DMS 273 (cell line): ENCODE data around the gene YPEL5.
"Not testable (repeated sequence)": the region's sequence is repeated elsewhere in the genome, so short reads cannot be mapped to it uniquely, and the experiment has no call there.

ENCODE experiments used
- DNase-seq: peaks from one replicate; lab custom pipeline; 2025; ENCODE audit not compliant: unreplicated experiment; lab: John Stamatoyannopoulos, UW

Gene YPEL5

DNA sequence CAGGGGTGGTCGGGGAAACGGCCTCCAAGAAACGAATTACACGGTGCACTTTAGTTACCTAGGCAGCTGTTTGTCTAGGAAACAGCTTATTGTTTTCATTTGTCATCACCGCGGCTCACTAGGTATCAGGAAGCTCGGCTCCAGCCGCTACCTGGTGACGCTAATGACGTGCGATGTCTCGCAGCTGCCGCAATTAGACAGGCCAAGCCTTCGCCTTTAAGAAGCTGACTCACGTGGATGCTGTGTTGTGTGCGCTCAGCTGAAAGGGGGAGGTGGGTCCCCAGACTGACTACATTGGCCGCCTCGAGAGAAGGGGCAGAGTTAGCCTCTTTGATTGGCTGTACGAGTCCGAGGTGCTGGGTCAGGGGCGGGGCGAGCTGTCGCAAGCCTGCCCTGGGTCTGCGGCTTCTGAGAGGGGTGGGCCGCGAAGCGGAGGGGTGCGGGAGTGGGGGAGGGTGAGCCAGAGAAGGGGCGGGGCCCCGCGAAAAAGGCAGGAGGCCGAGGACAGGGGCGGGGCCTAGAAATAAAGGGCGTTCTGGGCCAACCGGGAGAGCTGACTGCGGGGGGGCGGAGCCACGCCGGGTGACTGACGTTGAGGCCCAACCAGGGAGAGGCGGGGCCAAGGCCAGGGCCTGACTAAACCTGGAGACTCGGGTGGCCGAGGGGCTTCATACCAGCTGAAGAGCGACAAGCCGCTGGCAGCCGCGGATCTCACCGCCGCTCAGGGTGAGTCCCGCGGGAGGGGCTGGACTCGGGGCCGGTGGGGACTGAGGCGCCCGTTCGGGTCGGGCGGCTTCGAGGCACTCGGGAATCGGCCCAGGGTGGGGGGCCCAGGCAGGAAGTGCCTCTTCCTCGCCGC is at the start of gene YPEL5:
YPEL5 (plus strand) TSS at position 671 of the 859 bp plus-strand sequence. CDS start 9,645 bp downstream, outside the sequence.
- peak; percentile 100 for DNase-seq

DNA sequence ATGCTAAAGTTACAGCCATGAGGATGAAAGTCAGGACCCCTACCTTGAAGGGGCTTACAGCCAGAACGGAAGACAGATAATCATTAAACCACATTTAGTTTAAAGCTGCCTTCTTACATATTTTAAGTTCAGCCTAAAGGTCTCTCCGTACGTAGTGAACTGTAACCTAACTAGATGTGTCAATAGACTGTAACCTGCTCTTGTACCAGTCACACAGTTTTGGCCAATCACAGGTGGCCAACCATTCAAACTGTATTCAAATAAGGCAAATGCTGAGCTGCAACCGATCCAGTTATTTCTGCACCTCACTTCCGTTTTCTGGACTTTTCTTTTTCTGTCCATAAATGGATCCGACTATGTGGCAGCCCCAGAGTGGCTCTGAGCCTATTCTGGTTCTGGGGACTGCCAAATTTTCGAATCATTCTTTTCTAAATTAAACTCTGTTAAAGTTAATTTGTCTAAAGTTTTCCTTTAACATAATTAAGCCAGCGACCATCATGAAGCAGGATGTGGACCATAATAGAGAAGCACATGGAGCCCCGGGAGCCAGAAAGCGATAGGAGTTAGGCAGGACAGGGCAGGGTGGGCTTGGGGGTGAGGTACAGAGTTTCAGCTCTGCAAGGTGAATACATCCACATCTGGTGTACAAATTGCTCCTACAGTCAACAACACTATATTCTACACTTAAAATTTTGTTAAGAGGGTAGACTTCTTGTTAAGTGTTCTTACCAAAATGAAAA is 48.4 kb upstream of the YPEL5 start:
- no peak for DNase-seq

DNA sequence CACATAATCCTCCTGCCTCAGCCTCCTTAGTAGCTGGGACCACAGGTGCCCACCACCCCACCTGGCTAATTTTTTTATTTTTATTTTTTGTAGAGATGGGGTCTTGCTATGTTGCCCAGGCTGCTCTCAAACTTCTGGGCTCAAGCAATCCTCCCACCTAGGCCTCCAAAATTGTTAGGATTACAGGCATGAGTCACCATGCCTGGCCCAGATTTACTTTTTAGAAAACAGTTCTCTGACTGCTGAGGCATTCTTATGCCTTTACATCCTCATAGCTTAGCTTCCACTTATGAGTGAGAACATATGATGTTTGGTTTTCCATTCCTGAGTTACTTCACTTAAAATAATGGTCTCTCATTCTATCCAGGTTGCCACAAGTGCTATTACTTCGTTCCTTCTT is 47.4 kb upstream of the YPEL5 start:
- DNase-seq: not testable (repeated sequence)

DNA sequence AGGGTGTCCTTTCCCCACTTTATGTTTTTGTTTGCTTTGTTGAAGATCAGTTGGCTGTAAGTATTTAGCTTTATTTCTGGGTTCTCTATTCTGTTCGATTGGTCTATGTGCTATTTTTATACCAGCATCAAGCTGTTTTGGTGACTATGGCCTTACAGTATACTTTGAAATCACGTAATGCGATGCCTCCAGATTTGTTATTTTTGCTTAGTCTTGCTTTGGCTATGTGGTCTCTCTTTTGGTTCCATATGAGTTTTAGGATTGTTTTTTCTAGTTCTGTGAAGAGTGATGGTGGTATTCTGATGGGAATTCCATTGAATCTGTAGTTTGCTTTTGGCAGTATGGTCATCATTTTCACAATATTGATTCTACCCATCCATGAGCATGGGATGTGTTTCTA is 46.1 kb upstream of the YPEL5 start:
- not testable (repeated sequence) for DNase-seq

DNA sequence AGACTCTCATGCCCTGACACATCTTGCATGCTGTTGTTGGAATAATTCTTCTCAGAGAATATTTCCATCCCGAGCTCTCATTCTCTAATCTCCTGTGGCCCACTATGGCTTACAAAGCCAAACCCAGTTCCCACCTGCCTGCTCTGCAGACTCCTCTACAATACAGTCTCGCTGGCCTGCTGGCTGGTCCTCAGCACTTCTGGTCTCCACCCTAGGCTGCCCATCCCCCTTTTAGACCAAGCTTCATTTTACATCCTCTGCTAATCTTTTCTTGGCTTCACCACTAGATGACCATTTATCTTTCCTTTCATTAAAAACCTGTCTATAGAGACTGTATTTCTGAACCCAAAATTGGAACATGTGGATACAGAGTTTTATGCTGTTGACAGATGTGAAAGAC is 42.5 kb upstream of the YPEL5 start:
- no peak for DNase-seq

DNA sequence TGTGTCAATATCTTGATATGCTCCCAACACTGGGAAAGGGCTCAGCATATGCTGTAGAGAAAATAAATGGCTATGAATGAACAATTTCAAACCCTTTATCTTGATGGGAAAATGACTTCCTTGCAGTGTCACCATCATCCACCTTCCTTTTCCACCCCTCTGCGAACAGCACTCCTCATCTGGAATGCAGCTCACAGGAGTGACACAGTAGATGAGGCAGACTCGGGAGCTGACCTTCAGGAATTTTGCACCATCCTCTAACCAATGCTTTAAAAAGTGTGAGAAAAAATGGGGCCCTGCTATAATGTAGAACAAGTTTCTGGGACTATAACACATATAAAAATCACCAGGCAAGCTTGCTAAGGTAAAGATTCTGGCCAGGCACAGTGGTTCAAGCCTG is 41.3 kb upstream of the YPEL5 start:
- no peak for DNase-seq

DNA sequence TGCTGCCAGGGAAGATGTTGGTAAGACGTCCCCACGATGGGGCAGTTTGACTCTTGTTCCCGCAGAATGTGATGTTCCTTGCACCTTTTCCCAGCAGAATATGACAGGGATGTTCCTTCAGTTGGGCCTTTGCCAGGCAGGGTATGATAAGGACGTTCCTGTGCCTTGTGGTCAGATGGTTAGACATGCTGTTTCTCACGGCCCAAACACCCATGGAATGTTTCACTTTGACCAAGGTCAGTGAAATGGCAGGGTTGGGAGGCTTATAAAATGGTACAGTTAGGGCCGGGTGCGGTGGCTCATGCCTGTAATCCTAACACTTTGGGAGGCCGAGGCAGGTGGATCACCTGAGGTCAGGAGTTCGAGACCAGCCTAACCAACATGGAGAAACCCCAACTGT is 40.3 kb upstream of the YPEL5 start:
- no peak for DNase-seq

DNA sequence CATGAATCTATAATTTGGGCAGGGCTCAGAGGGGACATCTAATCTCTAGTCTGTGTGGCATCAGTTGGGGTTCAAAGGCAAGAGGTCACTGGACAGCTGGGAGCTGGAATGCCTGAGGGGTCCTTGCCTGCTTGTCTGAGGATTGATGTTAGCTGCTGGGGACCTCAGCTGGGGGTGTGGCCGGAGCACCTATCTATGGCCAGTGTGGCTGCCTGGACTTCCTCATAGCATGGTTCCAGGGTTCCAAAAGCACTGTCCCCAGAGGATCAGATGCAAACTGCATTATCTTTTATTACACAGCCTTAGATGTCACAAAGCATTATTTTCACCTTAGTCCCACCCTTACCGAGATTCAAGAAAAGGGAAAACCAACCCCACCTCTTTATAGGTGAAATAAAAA is 38.6 kb upstream of the YPEL5 start:
- no peak for DNase-seq

DNA sequence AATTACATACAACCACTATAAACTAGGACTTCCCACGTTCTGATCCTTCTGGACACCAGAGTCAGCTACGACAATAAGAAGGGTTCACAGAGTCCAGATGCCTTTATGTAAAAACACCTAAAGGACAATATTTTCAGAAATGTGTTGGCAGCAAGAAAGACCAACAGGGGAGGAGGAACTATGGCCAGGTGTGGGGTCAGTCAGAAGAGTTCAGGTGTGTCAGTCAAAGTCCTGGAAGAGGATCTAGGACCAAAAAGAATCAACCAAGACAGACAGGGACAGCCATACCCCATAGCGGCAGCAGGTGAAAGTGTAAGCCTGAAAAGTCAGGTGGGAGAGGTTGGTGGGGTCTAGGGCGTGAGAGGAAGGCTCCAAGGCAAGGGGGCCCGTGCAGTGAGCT is 38.0 kb upstream of the YPEL5 start:
- DNase-seq: no peak

DNA sequence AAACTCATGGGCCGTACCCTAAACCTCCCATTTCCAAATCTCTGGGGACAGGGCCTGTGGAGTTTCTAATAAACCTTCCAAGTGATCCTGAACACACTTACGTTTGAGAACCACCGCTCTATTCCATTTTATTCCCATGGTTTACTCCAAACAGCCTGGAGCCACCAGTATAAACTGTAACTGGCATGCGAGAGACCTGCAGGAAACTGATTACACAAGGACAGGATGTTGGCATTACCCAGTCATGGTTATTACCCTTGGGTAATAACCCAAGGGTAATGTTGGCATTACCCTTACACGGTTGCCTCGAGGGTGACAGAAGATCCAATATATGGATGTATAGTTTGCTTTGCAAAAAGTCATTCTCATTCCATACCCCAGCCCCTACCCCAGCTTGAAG is 37.0 kb upstream of the YPEL5 start:
- DNase-seq: no peak

DNA sequence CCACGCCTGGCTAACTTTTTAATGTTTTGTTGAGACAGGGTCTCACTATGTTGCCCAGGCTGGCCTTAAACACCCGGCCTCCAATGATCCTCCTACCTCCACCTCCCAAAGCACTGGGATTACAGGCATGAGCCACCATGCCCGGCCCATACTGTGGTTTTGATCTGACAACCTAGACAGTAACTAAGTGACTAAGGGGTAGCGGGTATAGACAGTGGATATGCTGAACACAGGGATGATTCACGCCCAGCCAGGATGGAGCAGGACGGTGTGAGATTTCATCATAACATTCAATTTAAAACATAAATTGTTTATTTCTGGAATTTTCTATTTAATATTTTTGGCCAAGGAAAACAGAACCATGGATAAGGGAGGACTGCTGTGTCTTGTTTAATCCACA is 36.0 kb upstream of the YPEL5 start:
- no peak for DNase-seq

DNA sequence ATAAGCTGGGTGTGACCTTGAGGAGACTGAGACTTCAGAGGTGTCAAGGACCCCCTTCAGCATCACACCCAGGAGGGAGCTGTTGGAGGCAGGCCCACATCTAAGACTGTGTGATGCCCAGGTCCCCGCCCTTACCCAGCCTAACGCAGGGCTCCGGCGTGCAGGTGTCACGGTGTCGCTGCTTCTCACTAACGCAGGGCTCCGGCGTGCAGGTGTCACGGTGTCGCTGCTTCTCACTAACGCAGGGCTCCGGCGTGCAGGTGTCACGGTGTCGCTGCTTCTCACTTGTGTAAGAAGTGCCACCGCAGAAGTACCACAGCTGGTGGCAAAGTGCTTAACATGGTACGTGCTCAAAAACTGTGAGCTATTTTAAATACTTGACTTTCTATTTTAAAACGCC is 35.6 kb upstream of the YPEL5 start:
- DNase-seq: not testable (repeated sequence)

DNA sequence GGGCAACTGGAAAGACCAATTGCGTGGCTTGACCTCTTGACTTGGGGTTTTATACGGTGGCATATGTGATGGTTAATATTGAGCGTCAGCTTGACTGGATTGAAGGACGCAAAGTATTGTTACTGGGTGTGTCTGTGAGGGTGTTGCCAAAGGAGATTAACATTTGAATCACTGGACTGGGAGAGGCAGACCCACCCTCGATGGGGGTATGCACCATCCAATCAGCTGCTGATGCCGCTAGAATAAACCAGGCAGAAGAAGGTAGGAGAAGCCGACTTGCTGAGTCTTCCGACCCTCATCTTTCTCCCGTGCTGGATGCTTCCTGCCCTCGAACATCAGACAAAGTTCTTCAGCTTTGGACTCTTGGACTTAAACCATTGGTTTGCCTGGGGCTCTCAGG is 34.2 kb upstream of the YPEL5 start:
- DNase-seq: no peak

DNA sequence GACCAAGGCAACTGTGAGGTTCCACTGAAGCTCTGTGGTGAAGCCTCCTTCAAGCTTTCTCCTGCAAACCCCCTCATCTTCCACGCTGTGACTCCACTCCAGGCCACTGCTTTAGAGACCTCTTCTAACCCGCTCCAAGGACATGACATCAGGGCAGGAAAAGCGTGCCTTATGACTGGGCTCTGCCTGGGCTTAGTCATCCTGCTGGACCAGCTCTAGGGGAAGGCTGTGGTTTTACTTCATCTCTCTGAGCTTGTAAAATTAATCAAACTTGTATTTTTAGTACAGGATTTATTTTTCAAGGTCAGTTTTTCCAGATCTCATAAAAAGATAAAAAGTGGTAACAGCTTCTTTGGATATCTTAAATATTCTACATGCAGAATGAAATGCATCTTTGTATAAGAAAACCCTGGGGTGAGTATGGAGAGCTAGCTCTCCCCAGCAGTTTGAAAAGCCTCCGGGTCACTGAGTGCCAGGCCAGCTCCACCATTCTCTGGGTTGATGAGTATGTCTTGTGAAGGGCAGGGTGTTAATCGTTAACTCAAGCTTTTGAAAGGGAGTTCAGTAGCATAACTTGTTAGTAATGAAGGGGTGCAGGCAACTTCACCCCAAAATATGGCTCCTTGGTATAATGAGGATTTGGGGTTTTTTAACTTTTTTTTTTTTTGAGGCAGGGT is 33.1 kb upstream of the YPEL5 start:
- DNase-seq: no peak

DNA sequence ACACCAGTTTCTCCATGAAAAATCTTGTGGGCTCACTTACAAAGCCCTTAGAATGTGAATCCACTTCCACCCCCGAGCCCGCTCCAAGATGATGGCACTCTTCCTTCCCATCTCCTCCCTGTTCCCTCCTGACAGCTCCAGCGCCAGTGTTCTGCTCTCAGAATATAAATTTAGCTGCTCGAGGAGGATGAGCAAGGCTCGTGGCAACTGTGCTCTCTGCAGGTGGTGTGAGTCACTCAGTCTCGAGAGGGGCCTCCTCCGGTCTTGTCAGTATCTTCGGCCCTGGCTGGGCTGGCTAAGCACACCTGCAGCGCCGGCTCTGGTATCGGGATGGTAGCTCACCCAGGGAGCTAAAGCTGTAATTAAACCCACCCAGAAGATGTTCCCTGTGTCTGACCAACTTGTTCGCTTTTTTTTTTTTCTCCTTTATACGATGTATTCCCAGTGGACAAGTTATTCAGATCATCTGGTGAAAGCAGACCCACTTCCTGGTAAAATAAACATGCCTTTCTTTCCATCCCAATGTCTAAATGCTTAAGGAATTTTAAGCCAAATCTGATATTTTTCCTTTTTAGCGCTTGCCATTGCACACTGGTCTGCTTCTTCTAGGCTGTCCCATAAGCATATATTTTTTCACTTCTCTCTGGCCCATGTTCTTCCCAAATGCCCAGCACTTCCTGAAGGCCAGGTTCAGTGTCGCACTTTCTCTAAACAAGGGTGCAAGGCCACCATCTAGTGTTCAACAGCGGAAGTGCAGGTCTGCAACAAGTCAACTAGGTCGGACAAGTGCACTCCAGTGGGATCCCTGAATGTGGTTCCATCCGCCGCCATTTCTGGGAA is 31.4 kb upstream of the YPEL5 start:
- peak; percentile 90 for DNase-seq

DNA sequence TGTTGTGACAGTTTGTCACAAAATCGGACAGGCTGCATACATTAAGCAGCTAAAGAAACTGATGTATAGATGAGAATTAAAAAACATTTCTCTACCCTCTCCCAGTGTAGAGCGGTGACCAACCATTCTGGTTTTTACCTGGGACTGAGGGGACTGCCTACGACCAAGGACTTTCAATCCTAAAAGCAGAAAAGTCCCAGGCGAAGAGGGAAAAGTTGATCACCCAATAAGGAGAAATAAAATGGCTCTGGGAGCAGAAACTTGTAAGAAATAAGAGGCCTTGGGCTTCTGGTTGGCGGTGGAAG is 30.9 kb upstream of the YPEL5 start:
- DNase-seq: no peak

DNA sequence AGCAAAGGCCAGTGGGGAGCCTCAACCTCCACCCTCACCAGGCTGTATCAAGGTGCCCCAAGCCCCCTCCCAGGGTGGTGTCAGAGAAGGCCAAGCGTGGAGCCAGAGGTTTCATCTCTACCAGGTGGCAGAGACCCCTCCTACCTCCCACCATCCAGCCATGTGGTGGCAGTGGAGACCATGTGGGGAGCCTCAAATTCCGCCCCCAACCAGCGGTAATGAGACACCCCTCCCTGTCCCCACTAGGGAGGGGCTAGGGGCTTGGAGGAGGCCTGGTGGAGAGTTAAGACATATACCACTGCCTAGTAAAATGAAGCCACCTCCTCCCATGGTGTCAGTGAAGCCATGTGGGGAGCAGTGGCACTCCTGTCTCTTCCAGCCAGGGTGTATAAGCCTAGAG is 24.4 kb upstream of the YPEL5 start:
- DNase-seq: no peak

DNA sequence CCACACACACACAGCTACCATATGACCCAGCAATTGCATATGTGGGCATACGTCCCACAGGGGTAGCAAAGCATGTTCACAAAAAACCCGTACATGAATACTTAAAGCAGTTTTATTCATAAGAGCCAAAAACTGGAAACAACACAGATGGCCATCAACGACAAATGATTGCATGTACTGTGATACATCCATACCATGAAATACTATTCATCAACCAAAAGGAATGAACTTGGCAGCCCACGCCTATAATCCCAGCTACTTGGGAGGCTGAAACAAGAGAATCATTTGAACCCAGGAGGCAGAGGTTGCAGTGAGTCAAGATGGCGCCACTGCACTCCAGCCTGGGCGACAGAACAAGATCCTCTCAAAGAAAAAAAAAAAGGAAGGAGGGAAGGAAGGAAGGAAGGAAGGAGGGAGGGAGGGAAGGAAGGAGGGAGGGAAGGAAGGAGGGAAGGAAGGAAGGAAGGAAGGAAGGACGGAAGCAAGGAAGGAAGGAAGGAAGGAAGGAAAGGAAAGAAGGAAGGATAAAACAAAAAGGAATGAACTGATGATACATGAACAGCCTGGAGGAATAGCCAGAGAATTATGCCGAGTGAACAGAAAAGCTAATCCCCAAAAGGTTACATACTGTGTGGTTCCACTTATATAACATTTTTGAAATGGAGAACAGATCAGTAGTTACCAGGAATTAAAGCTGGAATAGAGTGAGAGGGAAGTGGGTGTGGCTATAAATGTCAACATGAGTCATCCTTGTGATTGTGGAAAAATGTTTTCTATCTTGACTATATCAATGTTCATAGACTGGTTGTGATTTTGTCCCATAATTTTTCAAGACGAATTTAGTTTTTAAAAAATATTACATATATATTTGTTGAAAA is 19.6 kb upstream of the YPEL5 start:
- no peak for DNase-seq

DNA sequence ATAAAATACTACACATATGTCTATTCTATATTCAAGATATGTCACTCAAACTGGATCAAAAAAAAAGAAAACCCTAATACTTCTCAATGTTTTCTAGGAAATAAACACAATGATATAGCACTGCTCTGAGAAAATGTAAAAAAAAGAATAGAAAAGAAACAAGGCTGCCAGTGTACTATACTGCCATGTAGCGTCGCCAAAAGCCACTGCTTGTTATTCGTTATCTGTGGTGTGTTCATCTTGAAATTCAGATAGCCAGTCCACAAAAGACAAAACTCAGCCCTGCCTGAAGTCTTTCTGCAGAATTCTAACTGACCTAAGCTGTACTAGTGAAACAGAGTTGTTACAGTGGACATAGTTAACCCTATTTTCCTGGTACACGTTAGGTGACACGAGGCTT is 12.2 kb upstream of the YPEL5 start:
- DNase-seq: no peak

DNA sequence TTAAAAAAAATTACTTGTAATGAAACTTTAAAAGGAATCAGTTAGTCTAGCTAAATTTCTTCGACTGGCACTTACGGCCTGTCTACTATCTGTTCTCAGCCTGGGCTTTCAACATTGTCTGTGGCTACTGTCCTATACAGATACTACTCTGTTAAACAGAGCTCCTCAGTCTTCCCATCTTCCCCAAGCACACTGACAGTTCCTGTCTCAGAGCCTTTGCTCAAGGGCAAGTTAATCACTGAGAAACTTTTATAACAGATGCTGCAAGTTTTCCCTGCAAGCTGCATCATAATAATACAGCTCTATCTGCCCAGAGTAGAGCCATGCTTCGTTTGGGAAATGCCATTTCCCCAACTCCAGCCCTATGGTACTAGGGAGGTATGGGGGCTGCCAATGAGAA is 11.3 kb upstream of the YPEL5 start:
- no peak for DNase-seq
